SH-SY5Y (cell line): ENCODE data around the gene ACE.

ENCODE experiments used
- GATA2 ChIP-seq: IDR thresholded peaks from 2 replicates; pipeline ENCODE4 v1.6.1; 2011; ENCODE audit warnings: mild to moderate bottlenecking, low read depth, low read length
- GATA3 ChIP-seq: IDR thresholded peaks from 2 replicates; pipeline ENCODE4 v1.6.1; 2011; ENCODE audit warnings: low read depth, mild to moderate bottlenecking, low read length, moderate library complexity

DNA sequence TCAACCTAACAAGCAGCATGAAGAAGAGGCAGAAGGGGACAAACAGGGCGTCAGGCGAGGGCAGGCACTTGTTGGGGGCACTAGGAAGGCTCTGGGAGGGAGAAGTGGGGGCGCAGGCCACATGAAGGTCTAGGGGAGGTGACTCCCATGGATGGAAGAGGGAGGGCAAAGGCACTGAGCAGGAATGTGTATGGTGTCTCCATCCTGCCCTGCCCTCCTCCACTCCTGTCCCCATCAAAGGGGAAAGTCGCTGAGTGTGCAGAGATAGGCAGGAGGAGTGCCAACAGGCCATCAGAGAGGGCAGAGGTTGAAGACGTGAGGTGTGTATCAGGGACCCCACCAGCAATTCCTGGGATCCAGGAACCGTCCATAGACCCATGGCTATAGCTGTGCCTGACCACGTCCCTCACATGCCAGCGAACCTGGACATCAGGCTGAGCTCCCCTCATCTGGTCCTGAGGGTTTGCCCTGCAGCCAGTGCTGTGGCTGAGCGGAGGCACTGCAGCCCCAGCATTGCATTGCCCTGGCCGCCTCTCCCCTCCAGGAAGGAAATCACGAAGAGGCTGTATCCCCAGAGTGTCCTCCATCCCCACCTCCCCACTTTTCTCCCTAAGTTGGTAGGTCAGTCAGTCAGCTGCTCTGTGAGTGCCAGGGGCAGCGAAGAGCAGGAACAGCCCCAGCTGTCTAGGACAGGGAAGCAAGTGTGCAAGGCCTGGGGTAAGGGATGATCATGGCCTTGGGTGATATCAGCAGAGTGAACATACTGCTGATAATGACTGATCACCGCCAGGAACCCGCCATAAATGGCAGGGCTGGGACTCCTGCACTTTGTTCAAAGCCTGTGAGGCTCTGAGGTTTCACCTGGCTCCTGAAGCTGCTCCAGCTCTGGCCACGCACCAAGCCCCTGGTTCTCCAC, 24.6 kb upstream of the ACE start:
- TF ChIP-seq GATA2 (no peak), GATA3 (no peak)
